Measurements from ENCODE around the gene ARHGAP15.

- TF ChIP-seq CTCF (IDR thresholded peaks at IDR 0.05): no peak
- no peak for TF ChIP-seq POLR2A (IDR thresholded peaks at IDR 0.05)
Observed at GRCh38 chr2:143640826-143641225, 511.6 kb downstream of the ARHGAP15 start.
